NK-92 (cell line): Measurements from ENCODE around the gene PRAMEF5.
"Not testable (repeated sequence)": the region's sequence is repeated elsewhere in the genome, so short reads cannot be mapped to it uniquely, and the experiment has no call there.

ENCODE experiments used
- DNase-seq: peaks from one replicate; lab custom pipeline; 2025; ENCODE audit not compliant: unreplicated experiment; lab: John Stamatoyannopoulos, UW

PRAMEF5 gene

GRCh38 chr1:13253898-13254297, at the start of gene PRAMEF5:
PRAMEF5 (plus strand) TSS chr1:13254198; CDS start chr1:13259269, 5,071 bp downstream.
- DNase-seq = not testable (repeated sequence)

GRCh38 chr1:13208712-13209111, 45.3 kb upstream of the PRAMEF5 start:
- not testable (repeated sequence) for DNase-seq

GRCh38 chr1:13216619-13217018, 37.4 kb upstream of the PRAMEF5 start:
- not testable (repeated sequence) for DNase-seq

GRCh38 chr1:13219203-13219602, 34.8 kb upstream of the PRAMEF5 start:
- not testable (repeated sequence) for DNase-seq

- not testable (repeated sequence) for DNase-seq
Measured at GRCh38 chr1:13222788-13223187, 31.2 kb upstream of the PRAMEF5 start.

- no peak for DNase-seq
Measured at GRCh38 chr1:13224480-13225060, 29.4 kb upstream of the PRAMEF5 start.

GRCh38 chr1:13225675-13226204, 28.3 kb upstream of the PRAMEF5 start, which contains the start of gene PRAMEF18:
PRAMEF18 (minus strand) TSS chr1:13226154; CDS start chr1:13226106, 48 bp downstream.
- DNase-seq = not testable (repeated sequence)

GRCh38 chr1:13227271-13228055, 26.5 kb upstream of the PRAMEF5 start:
- not testable (repeated sequence) for DNase-seq

GRCh38 chr1:13228343-13228781, 25.6 kb upstream of the PRAMEF5 start:
- no peak for DNase-seq

- DNase-seq = not testable (repeated sequence)
Measured at GRCh38 chr1:13230096-13230495, 23.9 kb upstream of the PRAMEF5 start.

- not testable (repeated sequence) for DNase-seq
Measured at GRCh38 chr1:13230601-13231000, 23.4 kb upstream of the PRAMEF5 start.

GRCh38 chr1:13231061-13231750, 22.8 kb upstream of the PRAMEF5 start:
- not testable (repeated sequence) for DNase-seq

GRCh38 chr1:13232056-13232455, 21.9 kb upstream of the PRAMEF5 start:
- DNase-seq = not testable (repeated sequence)

- not testable (repeated sequence) for DNase-seq
Measured at GRCh38 chr1:13234057-13234456, 19.9 kb upstream of the PRAMEF5 start.

- not testable (repeated sequence) for DNase-seq
Measured at GRCh38 chr1:13237572-13237971, 16.4 kb upstream of the PRAMEF5 start.

- DNase-seq = not testable (repeated sequence)
Measured at GRCh38 chr1:13239633-13240032, 14.4 kb upstream of the PRAMEF5 start.

GRCh38 chr1:13243536-13244263, 10.3 kb upstream of the PRAMEF5 start:
- DNase-seq = not testable (repeated sequence)

- DNase-seq = not testable (repeated sequence)
Measured at GRCh38 chr1:13245841-13246553, 8.0 kb upstream of the PRAMEF5 start.

GRCh38 chr1:13246554-13246871, 7.5 kb upstream of the PRAMEF5 start:
- not testable (repeated sequence) for DNase-seq

- not testable (repeated sequence) for DNase-seq
Measured at GRCh38 chr1:13247122-13247521, 6.9 kb upstream of the PRAMEF5 start.
